Large intestine (tissue), 3 donors: Measurements from ENCODE around the gene OR11H7. TPM values are rescaled to one million over a fixed set of nuclear protein-coding genes. Genes with fewer than 3 reads are reported as not detected.
"Not testable (repeated sequence)": the region's sequence is repeated elsewhere in the genome, so short reads cannot be mapped to it uniquely, and the experiment has no call there.

Source experiments
- DNase-seq, 2 donors: peaks; one replicate each; pipeline versions ENCODE4 v3.0.0 to v3.0.0-alpha.2; 2013
- H3K27ac ChIP-seq: one replicate; pipeline ENCODE4 v1.5.1; 2013; ENCODE audit warnings: low read length
- H3K27me3 ChIP-seq: 2 replicates; pipeline ENCODE4 v1.6.1; 2013; ENCODE audit warnings: low read length; ENCODE audit not compliant: control insufficient read depth, insufficient read depth
- H3K36me3 ChIP-seq: 2 replicates; pipeline ENCODE4 v1.6.1; 2013; ENCODE audit warnings: low read length; ENCODE audit not compliant: control insufficient read depth, insufficient read depth
- H3K4me1 ChIP-seq: one replicate; pipeline ENCODE4 v1.6.1; 2013; ENCODE audit warnings: low read length; ENCODE audit not compliant: control insufficient read depth, insufficient read depth
- H3K4me3 ChIP-seq: one replicate; pipeline ENCODE4 v1.5.1; 2013; ENCODE audit warnings: low read length
- H3K9me3 ChIP-seq: one replicate; pipeline ENCODE4 v1.6.1; 2013; ENCODE audit warnings: mild to moderate bottlenecking, low read depth, low read length, moderate library complexity; ENCODE audit not compliant: control insufficient read depth
- WGBS: methylation state at CpG from one replicate; pipeline ENCODE4 v1.1.5; 2013; ENCODE audit warnings: low lambda C conversion rate; ENCODE audit not compliant: insufficient coverage; 5-methylcytosine and 5-hydroxymethylcytosine counted together
- polyA plus RNA-seq: library from polyadenylated mRNA; unstranded; fragments of 120-200 nt; gene quantifications from one replicate; pipeline ENCODE4 v1.2.1, GENCODE V29; 2013

Gene OR11H7
- polyA plus RNA-seq, 1 donor: 0.34 TPM

DNA sequence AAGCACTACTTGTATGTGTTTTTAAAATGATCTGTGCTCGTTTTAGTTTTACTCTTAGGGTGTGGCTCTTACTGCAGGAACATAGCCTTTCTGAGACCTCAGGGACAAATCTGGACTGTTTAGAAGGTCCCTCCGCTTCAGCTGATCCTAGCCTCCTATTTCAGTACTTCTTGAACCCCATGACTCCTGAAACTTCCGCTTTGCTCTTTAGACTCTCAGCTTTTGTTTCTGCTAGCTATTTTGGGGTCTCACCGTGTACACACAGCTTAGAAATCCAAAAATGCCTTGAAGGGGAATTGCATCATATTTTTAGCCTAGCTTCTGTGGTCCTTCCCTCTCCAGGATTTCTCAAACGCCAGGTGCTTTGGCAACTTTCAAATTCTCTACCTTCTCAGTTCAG, 29.8 kb upstream of the OR11H7 start:
- no peaks in the 10 kb centered on the region for H3K36me3 ChIP-seq
- 83% methylated on average over 1 of the region's 5 CpGs for WGBS
- no peak overlapping the region for H3K4me3 ChIP-seq
- no peaks in the 10 kb centered on the region for H3K27me3 ChIP-seq
- DNase-seq: no peak
- H3K9me3 ChIP-seq: peaks cover 5% of the 10 kb centered on the region
- no peaks in the 10 kb centered on the region for H3K4me1 ChIP-seq
- H3K27ac ChIP-seq: no peak overlapping the region

DNA sequence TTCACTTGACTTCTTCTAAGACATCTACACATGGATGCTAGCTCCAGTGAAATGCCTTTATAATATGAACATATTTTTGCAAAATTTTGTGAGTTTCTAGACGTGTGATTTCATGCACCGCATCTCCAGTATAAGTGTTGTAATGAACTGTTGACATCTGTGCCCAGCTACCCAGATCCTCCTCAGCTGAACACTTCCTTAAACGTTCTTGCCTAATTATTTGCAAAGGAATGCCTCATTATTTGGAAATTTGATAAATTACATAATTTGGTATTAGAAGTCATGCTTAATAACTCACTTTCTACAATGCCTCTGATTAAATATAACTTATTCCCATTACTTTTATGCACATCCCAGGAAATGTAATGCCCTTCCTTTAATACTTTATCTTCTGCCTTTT, 24.1 kb upstream of the OR11H7 start:
- Histone ChIP-seq H3K27me3 (no peaks in the 10 kb centered on the region), H3K4me3 (no peak overlapping the region), H3K27ac (no peak overlapping the region), H3K36me3 (no peaks in the 10 kb centered on the region), H3K4me1 (no peaks in the 10 kb centered on the region), H3K9me3 (peaks cover 5% of the 10 kb centered on the region)
- 20% methylated on average over 1 of the region's 3 CpGs for WGBS
- DNase-seq: no peak

GRCh38 chr14:20209595-20209994, 19.2 kb upstream of the OR11H7 start:
- no peak overlapping the region for H3K27ac ChIP-seq
- no peaks in the 10 kb centered on the region for H3K4me1 ChIP-seq
- no peak overlapping the region for H3K4me3 ChIP-seq
- WGBS: no CpG with 5 or more reads among the region's 2 CpGs
- DNase-seq: no peak
- no peaks in the 10 kb centered on the region for H3K27me3 ChIP-seq
- no peaks in the 10 kb centered on the region for H3K36me3 ChIP-seq
- H3K9me3 ChIP-seq: peaks cover 8% of the 10 kb centered on the region

DNA sequence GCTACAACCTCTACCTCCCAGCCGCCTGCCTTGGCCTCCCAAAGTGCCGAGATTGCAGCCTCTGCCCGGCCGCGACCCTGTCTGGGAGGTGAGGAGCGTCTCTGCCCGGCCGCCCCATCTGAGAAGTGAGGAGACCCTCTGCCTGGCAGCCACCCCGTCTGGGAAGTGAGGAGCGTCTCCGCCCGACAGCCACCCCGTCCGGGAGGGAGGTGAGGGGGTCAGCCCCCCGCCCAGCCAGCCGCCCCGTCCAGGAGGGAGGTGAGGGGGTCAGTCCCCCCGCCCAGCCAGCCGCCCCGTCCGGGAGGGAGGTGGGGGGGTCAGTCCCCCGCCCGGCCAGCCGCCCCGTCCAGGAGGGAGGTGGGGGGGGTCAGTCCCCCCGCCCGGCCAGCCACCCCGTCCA, 16.4 kb upstream of the OR11H7 start:
- H3K36me3 ChIP-seq, H3K4me1 ChIP-seq, DNase-seq, H3K4me3 ChIP-seq, H3K27ac ChIP-seq, H3K27me3 ChIP-seq, H3K9me3 ChIP-seq: not testable (repeated sequence)
- no CpG with 5 or more reads among the region's 28 CpGs for WGBS

- Histone ChIP-seq H3K36me3 (no peaks in the 10 kb centered on the region), H3K9me3 (peaks cover 8% of the 10 kb centered on the region), H3K27me3 (no peaks in the 10 kb centered on the region), H3K4me3 (no peak overlapping the region), H3K4me1 (no peaks in the 10 kb centered on the region), H3K27ac (no peak overlapping the region)
- DNase-seq: no peak
- WGBS: 80% methylated on average over 1 of the region's 2 CpGs
Observed at GRCh38 chr14:20215196-20215595, 13.6 kb upstream of the OR11H7 start.

DNA sequence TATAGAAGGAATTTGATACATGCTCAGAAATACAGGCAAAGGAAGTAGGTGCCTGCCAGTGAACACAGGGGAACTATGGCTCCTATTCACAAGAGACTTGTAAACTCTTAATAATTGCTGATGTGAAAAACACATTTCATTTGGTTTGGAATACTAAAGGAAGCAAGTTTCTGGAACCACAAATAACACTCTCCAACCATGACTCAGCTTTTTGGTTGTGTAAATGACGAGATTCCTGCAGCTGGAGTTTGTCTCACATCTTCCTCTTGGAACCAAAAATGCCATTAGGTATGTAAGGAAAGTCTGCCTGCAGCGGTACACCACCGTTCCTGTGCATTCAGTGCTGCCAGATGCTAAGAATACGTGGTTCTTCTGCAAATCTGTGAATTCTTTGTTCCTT, 9.7 kb upstream of the OR11H7 start:
- Histone ChIP-seq H3K27me3 (no peaks in the 10 kb centered on the region), H3K4me1 (no peaks in the 10 kb centered on the region), H3K4me3 (no peak overlapping the region), H3K9me3 (no peaks in the 10 kb centered on the region), H3K36me3 (no peaks in the 10 kb centered on the region), H3K27ac (no peak overlapping the region)
- no peak for DNase-seq
- WGBS: no CpG with 5 or more reads among the region's 4 CpGs

DNA sequence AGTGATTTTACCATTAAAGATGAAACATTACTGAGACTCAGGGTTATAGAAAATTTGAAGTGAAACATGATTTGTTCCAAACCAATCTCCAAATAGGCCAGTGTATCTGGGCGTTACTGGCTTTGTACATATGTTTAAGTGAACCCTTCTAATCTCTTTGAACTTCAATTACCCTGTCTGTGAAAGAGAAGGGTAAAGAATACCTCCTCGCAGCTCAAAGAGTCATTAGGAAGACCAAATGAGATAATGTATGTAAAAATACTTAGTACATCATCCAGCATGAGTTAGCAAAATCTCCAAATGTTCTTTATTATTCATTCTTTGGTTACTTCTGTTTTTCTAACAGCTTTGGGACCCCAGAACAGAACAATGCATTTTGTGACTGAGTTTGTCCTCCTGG, 5.4 kb upstream of the OR11H7 start, which contains the start of gene OR11H6:
Gene OR11H6, plus strand, starts transcription at position 301 of the 400 bp plus-strand sequence. Its CDS starts 0 bp downstream, at position 301.
- WGBS: 50% methylated on average over 1 of the region's 2 CpGs
- Histone ChIP-seq H3K9me3 (no peaks in the 10 kb centered on the region), H3K36me3 (no peaks in the 10 kb centered on the region)

DNA sequence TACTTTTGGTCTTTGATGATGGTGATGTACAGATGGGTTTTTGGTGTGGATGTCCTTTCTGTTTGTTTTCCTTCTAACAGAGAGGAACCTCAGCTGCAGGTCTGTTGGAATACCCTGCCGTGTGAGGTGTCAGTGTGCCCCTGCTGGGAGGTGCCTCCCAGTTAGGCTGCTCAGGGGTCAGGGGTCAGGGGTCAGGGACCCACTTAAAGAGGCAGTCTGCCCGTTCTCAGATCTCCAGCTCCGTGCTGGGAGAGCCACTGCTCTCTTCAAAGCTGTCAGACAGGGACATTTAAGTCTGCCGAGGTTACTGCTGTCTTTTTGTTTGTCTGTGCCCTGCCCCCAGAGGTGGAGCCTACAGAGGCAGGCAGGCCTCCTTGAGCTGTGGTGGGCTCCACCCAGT, 6.6 kb downstream of the OR11H7 start:
- not testable (repeated sequence) for DNase-seq, H3K4me3 ChIP-seq, H3K36me3 ChIP-seq, H3K27me3 ChIP-seq, H3K27ac ChIP-seq, H3K4me1 ChIP-seq, H3K9me3 ChIP-seq
- no CpG with 5 or more reads among the region's 4 CpGs for WGBS

More for the DNA sequence above, 5.4 kb upstream of the OR11H7 start, which contains the start of gene OR11H6:
- Histone ChIP-seq H3K27ac (no peak within 1 kb of the TSS), H3K27me3 (no peaks in the 10 kb centered on the region), H3K4me3 (no peak within 1 kb of the TSS), H3K4me1 (no peaks in the 10 kb centered on the region)
- no peak for DNase-seq

GRCh38 chr14:20247646-20248246, 19.0 kb downstream of the OR11H7 start:
- WGBS: 90% methylated on average over 2 of the region's 3 CpGs
- no peak for DNase-seq

GRCh38 chr14:20262642-20263128, 33.9 kb downstream of the OR11H7 start:
- no peak overlapping the region for H3K4me3 ChIP-seq
- WGBS: 60% methylated on average over 1 of the region's 3 CpGs
- H3K4me1 ChIP-seq: no peaks in the 10 kb centered on the region
- no peak for DNase-seq
- no peaks in the 10 kb centered on the region for H3K9me3 ChIP-seq
- H3K27me3 ChIP-seq: no peaks in the 10 kb centered on the region
- no peak overlapping the region for H3K27ac ChIP-seq
- no peaks in the 10 kb centered on the region for H3K36me3 ChIP-seq

More at GRCh38 chr14:20247646-20248246, 19.0 kb downstream of the OR11H7 start:
- H3K27ac ChIP-seq: no peak overlapping the region
- H3K4me1 ChIP-seq: no peaks in the 10 kb centered on the region
- no peaks in the 10 kb centered on the region for H3K27me3 ChIP-seq
- no peaks in the 10 kb centered on the region for H3K36me3 ChIP-seq
- H3K4me3 ChIP-seq: no peak overlapping the region
- H3K9me3 ChIP-seq: no peaks in the 10 kb centered on the region

DNA sequence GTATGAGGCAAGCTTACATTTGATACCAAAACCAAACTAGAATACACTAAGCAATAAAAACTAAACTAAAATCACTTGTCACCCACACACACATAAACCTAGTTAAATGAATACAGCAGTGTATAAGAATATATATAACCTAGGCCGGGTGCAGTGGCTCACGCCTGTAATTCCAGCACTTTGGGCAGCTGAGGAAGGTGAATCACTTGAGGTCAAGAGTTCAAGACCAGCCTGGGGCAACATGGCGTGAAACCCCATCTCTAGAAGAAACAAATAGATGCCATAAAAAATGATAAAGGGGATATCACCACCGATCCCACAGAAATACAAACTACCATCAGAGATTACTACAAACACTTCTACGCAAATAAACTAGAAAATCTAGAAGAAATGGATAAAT, 35.6 kb downstream of the OR11H7 start:
- not testable (repeated sequence) for H3K36me3 ChIP-seq

More for the DNA sequence above, 35.6 kb downstream of the OR11H7 start:
- not testable (repeated sequence) for H3K27me3 ChIP-seq, H3K4me1 ChIP-seq, DNase-seq, H3K4me3 ChIP-seq, H3K9me3 ChIP-seq, H3K27ac ChIP-seq
- no CpG with 5 or more reads among the region's 5 CpGs for WGBS
